Stimulated activated CD8-positive, alpha-beta memory T cell treated with anti-CD3 and anti-CD28 coated beads, Interleukin-7, amount 100 ng/mL, for 1 hour (primary cell): Measurements from ENCODE around the gene UBA5.

Source experiments
- DNase-seq, 2 donors: peaks; one replicate each; pipeline ENCODE4 v3.0.0-alpha.2; 2020; ENCODE audit warnings: low read depth in 2 of 2

Gene UBA5

GRCh38 chr3:132716372-132716771 is 56.2 kb downstream of the UBA5 start:
- no peak for DNase-seq

- DNase-seq, result no peak
Measured at GRCh38 chr3:132720228-132720627, 60.1 kb downstream of the UBA5 start.

DNA sequence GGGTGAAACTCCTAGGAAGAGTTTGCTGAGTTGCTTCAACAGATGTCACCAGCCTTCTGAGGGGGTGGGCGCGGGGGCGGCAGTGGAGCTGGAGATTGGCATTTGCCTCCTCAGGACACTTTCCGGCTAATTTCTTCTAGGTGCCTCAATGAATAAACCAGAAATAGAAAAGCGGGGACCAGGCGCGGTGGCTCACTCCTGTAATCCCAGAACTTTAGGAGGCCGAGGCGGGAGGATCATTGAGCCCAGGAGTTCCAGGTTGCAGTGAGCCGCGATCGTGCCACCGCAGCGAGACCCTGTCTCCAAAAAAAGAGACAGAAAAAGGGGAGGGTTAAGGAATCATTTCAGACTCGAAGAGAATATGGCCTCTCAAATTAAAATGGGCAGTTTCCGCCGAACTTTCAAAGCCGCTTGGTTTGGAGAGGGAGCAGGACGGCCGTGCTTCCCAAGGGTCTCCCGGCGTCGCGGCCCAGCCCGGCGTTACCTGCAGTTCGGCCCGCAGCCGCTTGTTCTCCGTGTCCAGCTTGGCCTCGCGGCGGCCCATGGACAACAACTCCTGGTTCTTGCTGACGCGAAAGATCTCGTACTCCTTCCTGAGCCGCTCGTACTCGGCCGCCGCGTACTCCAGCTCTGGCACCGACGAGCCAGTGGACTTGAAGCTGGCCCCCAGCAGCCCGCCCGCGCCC is 61.5 kb downstream of the UBA5 start:
- DNase-seq, result peak in 1 of 2 donors; percentile 0

- DNase-seq, result peak; percentile 96 to 97
Measured at GRCh38 chr3:132722165-132723023, 62.3 kb downstream of the UBA5 start, which contains the start of gene NPHP3. TSS of gene NPHP3 (minus strand) at chr3:132722409. CDS start at chr3:132722355, 54 bp downstream.

- no peak for DNase-seq
Measured at GRCh38 chr3:132723024-132723950, 63.2 kb downstream of the UBA5 start.

- DNase-seq, result no peak
Measured at GRCh38 chr3:132726341-132726823, 66.3 kb downstream of the UBA5 start.
